D721Med (cell line): ENCODE results near the gene SLC16A4.
"Not testable (repeated sequence)": the region's sequence is repeated elsewhere in the genome, so short reads cannot be mapped to it uniquely, and the experiment has no call there.

Source experiments
- DNase-seq: peaks from one replicate; pipeline ENCODE4 v3.0.0; 2011; ENCODE audit warnings: low spot score; ENCODE audit not compliant: insufficient read length
- FAIRE-seq: peaks from 2 replicates; lab custom pipeline; 2011; peaks lifted over from hg19 to GRCh38; lab: Jason Lieb, UNC
- CTCF ChIP-seq: IDR thresholded peaks from 2 replicates; pipeline ENCODE4 v1.5.1; 2012; ENCODE audit warnings: mild to moderate bottlenecking, control low read depth; ENCODE audit not compliant: insufficient read depth; ENCODE audit errors: missing control alignments

SLC16A4 gene

GRCh38 chr1:110390692-110391245 lies at the start of gene SLC16A4:
TSS of gene SLC16A4 (minus strand) at chr1:110391026. CDS start at chr1:110389323, 1,703 bp downstream.
- DNase-seq (no peak), FAIRE-seq (no peak)

GRCh38 chr1:110439873-110440272 lies 49.0 kb upstream of the SLC16A4 start:
- FAIRE-seq, DNase-seq: not testable (repeated sequence)

More at GRCh38 chr1:110390692-110391245, at the start of gene SLC16A4:
- TF ChIP-seq CTCF, result no peak

GRCh38 chr1:110438893-110439292 lies 48.1 kb upstream of the SLC16A4 start:
- FAIRE-seq, result no peak
- DNase-seq, result no peak
- TF ChIP-seq CTCF, result no peak

- not testable (repeated sequence) for FAIRE-seq, DNase-seq
Measured at GRCh38 chr1:110437645-110438299, 46.9 kb upstream of the SLC16A4 start.

GRCh38 chr1:110436635-110437034 lies 45.8 kb upstream of the SLC16A4 start:
- TF ChIP-seq CTCF, result no peak
- DNase-seq (no peak), FAIRE-seq (no peak)

GRCh38 chr1:110434946-110435345 lies 44.1 kb upstream of the SLC16A4 start:
- TF ChIP-seq CTCF, result no peak
- FAIRE-seq (no peak), DNase-seq (no peak)

- DNase-seq (no peak), FAIRE-seq (no peak)
- no peak for TF ChIP-seq CTCF
Measured at GRCh38 chr1:110433803-110434202, 43.0 kb upstream of the SLC16A4 start.

- DNase-seq (no peak), FAIRE-seq (no peak)
- TF ChIP-seq CTCF, result no peak
Measured at GRCh38 chr1:110433213-110433612, 42.4 kb upstream of the SLC16A4 start.
